ENCODE results near the gene NPAS4.

The NPAS4 gene

DNA sequence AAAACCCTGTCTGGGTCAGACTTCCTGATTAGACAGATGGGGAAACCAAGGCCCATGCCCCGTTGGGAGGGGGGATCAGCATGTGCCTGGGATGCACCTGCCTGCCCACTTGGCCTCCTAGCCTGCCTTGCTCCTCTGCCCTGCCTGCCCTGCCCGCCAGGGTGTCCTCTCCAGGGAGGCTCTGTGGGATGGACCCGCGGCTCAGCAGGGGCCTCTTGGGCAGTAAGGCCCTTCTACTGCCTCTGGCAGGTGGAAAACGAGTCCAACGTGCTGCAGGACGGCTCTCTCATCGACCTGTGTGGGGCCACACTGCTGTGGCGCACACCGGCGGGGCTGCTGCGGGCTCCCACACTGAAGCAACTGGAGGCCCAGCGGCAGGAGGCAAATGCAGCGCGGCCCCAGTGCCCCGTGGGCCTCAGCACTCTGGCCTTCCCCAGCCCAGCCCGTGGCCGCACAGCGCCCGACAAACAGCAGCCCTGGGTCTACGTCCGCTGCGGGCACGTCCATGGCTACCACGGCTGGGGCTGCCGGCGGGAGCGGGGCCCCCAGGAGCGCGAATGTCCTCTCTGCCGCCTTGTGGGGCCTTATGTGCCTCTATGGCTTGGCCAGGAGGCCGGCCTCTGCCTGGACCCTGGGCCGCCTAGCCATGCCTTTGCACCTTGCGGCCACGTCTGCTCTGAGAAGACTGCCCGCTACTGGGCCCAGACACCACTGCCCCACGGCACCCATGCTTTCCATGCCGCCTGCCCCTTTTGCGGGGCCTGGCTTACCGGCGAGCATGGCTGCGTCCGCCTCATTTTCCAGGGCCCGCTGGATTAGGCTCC lies 54.7 kb downstream of the NPAS4 start:
- no peaks in the 10 kb centered on the region for H3K36me3 Mint-ChIP-seq
- peaks cover 11% of the 10 kb centered on the region for H3K4me1 Mint-ChIP-seq
- no peak overlapping the region for H3K27ac Mint-ChIP-seq
- no peak overlapping the region for H3K4me3 Mint-ChIP-seq
- H3K27me3 Mint-ChIP-seq = no peaks in the 10 kb centered on the region
- H3K9me3 Mint-ChIP-seq = no peaks in the 10 kb centered on the region

Data from activated naive CD4-positive, alpha-beta T cell treated with anti-CD3 and anti-CD28 coated beads, Interleukin-2, amount 50 U/mL, for 24 hours (primary cell).